IPS-20b (cell line): ENCODE data around the gene SEMA3A.

Experiments
- H3K27ac ChIP-seq: one replicate; pipeline ENCODE4 v1.5.1; 2013; ENCODE audit warnings: low read length
- H3K27me3 ChIP-seq: 2 replicates; pipeline ENCODE4 v1.6.1; 2013; ENCODE audit warnings: mild to moderate bottlenecking, low read length, inconsistent platforms; ENCODE audit not compliant: insufficient read depth
- H3K36me3 ChIP-seq: 2 replicates; pipeline ENCODE4 v1.6.1; 2013; ENCODE audit warnings: low read depth, mild to moderate bottlenecking, inconsistent platforms, low read length, moderate library complexity; ENCODE audit not compliant: insufficient read depth
- H3K4me1 ChIP-seq: 2 replicates; pipeline ENCODE4 v1.6.1; 2013; ENCODE audit warnings: mild to moderate bottlenecking, control low read depth, inconsistent platforms, low read length, moderate library complexity; ENCODE audit not compliant: insufficient read depth
- H3K4me3 ChIP-seq: 2 replicates; pipeline ENCODE4 v1.5.1; 2013; ENCODE audit warnings: mild to moderate bottlenecking, low read length, inconsistent platforms
- H3K9ac ChIP-seq: 2 replicates; pipeline ENCODE4 v1.6.1; 2013; ENCODE audit warnings: low read depth, mild to moderate bottlenecking, inconsistent platforms, low read length, moderate library complexity
- H3K9me3 ChIP-seq: 2 replicates; pipeline ENCODE4 v1.6.1; 2013; ENCODE audit warnings: mild to moderate bottlenecking, low read depth, low read length, inconsistent platforms; ENCODE audit not compliant: insufficient read depth

Gene SEMA3A

DNA sequence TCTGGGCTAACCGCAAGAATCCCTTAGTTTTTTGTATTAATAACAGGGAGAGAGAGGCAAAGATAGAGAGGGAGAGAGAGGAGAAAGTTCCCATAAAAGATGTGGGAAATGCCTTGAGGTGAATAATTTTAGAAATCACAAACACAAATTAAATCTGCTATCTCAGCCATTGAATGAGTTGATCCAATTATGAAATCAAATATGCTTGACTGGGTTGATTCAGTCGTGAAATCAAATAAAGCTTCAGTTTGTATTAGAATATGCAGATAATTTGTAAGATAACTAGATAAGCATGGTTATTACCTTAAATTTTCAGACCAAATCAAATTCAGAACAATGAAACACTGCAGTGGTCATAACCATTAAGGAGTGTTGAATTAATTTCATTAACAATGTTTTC lies 68.9 kb downstream of the SEMA3A start:
- H3K4me1 ChIP-seq: peaks cover 14% of the 10 kb centered on the region
- H3K27ac ChIP-seq: no peak overlapping the region
- H3K9ac ChIP-seq: no peak overlapping the region
- H3K9me3 ChIP-seq: no peaks in the 10 kb centered on the region
- no peak overlapping the region for H3K4me3 ChIP-seq
- H3K36me3 ChIP-seq: no peaks in the 10 kb centered on the region
- H3K27me3 ChIP-seq: no peaks in the 10 kb centered on the region

DNA sequence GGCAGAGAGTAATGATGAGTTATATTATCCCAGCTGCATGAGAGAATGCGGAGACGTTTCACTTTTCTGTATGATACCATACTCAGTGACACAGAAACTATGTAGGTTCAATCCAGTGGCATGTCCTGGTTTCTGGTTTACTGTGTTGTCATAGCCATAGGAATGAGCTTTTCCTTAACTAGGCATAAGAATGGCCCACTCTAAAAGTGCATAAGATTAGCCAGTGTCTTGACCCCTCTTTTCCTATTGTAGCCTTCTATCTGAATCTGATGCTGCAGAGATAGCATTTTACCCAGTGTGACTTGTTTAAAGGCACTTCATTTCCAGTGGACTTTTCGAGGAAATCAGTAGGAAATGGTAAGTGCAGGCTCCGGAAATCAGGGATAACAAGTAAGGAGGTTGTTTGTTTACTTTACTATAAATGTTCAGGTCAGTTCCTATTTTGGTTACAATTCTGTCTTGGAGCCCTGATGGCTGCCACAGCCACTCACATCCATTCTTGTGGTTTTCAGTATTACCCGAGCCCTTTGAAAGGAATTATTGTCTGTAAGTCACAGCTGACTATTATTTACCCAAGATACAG lies 70.5 kb downstream of the SEMA3A start:
- Histone ChIP-seq H3K27me3 (no peaks in the 10 kb centered on the region), H3K9ac (no peak overlapping the region), H3K9me3 (no peaks in the 10 kb centered on the region), H3K27ac (peak overlapping the region; percentile 30), H3K4me1 (peaks cover 14% of the 10 kb centered on the region), H3K36me3 (no peaks in the 10 kb centered on the region), H3K4me3 (no peak overlapping the region)

DNA sequence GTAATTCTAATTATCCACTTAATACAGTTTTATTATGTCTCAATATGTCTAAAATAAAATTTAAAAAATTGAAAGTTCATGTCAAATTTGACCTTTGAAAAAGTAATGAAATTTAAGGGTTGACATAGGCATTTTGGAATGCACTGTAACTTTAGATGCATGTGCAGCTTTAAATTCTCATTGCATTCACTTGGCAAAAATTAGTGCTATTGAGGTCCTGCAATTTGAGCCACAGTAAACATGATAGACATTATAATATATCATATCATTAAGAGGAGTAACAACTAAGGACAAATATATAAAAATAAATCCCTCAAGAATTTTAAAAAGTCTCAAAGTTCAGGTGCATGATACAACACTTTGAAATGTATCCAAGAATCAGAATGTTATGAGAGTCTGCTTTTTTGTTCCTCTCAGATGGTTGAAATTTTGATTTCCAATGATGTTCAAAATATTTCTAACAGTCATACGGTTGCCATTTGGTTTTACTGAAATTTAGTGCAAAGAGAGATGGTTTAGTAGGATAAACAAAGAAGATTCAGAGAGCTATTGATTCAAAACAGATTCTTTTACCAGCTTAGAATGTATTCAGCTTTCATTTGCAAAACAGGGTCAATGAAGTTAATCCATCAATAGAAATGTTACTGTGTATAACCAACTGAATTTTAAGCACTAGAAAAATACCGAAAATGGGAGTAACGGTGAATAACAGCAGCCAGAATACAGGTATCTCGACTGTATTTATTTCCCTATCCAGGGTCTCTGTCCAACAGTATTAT lies 71.8 kb downstream of the SEMA3A start:
- no peak overlapping the region for H3K4me3 ChIP-seq
- no peaks in the 10 kb centered on the region for H3K9me3 ChIP-seq
- no peaks in the 10 kb centered on the region for H3K36me3 ChIP-seq
- peaks cover 14% of the 10 kb centered on the region for H3K4me1 ChIP-seq
- no peaks in the 10 kb centered on the region for H3K27me3 ChIP-seq
- no peak overlapping the region for H3K9ac ChIP-seq
- no peak overlapping the region for H3K27ac ChIP-seq

DNA sequence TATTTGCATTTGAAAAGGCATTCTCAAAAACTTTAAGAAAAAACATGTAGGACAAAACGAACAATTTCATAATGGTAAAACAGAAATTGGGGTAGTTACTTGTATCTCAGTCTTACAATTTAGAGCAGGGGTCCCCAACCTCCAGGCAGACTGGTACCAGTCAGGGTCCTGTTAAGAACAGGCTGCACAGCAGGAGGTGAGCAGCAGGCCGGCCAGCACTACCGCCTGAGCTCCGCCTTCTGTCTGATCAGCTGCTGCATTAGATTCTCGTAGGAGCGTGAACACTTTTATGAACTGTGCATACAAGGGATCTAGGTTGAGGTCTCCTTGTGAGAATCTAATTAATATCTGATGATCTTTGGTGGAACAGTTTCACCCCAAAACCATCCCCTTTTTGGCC lies 77.3 kb downstream of the SEMA3A start:
- Histone ChIP-seq H3K4me3 (no peak overlapping the region), H3K27ac (no peak overlapping the region), H3K9ac (no peak overlapping the region), H3K9me3 (no peaks in the 10 kb centered on the region), H3K27me3 (no peaks in the 10 kb centered on the region), H3K36me3 (no peaks in the 10 kb centered on the region), H3K4me1 (peaks cover 9% of the 10 kb centered on the region)

DNA sequence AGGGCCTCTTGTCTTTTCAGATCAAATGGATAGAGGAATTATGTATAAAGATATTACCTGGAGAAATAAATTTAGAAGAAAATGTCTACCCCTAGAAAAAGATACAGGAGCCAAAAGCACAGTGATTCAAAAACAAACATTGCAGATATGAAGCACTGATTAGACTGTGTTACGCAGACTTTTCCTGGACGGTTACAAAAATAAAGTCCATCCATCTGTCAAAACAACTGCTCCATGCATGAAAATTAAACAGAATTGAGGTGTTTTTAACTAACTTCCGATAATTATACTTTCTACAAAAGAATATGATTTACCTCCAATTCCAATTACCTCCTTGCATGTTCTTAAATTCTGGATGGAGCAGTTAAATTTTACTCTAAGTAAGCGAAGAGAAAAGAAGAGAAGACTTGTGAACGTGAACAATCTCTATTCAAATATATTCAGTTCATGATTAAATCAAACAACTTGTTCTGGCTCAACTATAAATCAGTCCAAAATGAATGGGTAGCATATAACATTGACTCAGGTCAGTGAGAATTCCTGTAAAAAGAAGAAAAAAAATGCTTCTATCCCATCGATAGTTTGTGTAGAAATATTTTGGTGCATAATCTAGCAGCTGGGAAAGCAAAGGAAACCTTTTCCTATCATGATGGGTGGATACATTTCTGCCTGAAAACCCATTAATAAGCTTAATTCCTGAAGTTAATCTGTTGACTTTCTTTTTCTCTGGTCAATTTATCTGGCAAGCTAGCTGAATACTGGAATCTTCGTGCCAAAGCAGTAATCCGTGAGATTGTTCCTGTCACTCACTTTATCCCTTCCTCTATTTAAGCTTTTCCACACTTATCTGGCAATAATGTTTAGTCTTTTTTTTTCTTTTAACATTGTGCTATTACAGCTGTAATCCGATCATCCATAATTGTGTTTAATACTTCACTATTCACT lies 80.4 kb downstream of the SEMA3A start:
- Histone ChIP-seq H3K27me3 (no peaks in the 10 kb centered on the region), H3K4me1 (peaks cover 30% of the 10 kb centered on the region), H3K9ac (no peak overlapping the region), H3K9me3 (no peaks in the 10 kb centered on the region), H3K4me3 (no peak overlapping the region), H3K36me3 (no peaks in the 10 kb centered on the region), H3K27ac (no peak overlapping the region)

DNA sequence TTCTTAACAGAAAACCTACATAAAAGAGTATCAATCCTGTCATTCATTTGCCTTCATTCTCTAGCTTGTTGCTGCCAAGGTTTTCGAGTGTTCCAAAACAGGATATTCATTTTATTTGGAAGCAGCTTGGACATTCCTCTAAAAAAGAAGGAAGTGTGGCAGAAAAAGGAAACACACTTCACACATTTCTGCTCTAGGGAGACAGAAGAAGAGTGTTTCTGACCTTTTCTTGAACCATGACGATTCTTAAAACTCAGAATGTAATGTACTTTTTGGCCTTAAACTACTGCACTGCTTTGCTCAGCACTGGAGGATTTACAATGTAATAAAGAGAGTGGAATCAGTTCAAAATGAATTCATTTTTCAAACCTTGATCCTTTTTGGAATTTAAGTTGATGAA lies 81.3 kb downstream of the SEMA3A start:
- Histone ChIP-seq H3K4me3 (no peak overlapping the region), H3K9me3 (no peaks in the 10 kb centered on the region), H3K27ac (no peak overlapping the region), H3K4me1 (peaks cover 32% of the 10 kb centered on the region), H3K36me3 (no peaks in the 10 kb centered on the region), H3K9ac (no peak overlapping the region), H3K27me3 (no peaks in the 10 kb centered on the region)

DNA sequence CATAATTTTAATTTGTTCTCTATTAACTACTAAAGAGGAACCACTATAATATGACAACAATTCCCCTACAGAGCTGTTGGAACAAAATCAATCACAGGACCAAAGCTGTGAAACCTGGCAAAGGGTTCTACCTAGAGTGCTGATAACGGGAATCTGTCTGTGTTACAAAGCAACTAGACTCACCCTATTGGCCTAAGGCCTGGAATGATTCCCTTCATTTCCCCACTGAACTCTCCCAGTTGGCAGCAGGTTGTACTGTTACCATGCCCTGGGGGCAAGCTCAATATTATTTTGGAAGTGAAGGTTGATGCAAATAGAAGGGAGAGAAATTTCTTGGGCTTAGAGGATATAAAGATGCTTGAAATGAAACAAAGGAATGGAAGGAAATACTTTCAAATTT lies 81.8 kb downstream of the SEMA3A start:
- Histone ChIP-seq H3K27ac (no peak overlapping the region), H3K9ac (no peak overlapping the region), H3K4me1 (peaks cover 37% of the 10 kb centered on the region), H3K4me3 (no peak overlapping the region), H3K27me3 (no peaks in the 10 kb centered on the region), H3K36me3 (no peaks in the 10 kb centered on the region), H3K9me3 (no peaks in the 10 kb centered on the region)

DNA sequence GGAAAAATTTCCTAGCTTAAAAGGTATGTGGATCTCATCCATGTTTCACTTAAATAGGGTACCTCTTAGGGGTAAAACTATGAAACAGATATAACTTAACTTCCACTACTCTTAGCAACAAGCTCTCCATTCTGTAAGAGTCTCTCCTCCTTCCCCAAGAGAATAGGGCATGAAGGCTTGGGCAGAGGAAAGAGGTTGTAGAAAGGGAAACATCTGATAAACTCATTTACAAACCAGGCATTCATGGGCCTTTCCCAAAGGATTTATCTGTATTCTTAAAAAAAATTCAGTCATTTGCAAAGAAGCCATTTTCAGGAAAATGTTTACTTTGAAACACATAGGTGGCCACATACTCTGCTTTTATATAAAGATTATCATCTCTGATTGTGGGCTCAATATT lies 82.7 kb downstream of the SEMA3A start:
- H3K9me3 ChIP-seq: no peaks in the 10 kb centered on the region

DNA sequence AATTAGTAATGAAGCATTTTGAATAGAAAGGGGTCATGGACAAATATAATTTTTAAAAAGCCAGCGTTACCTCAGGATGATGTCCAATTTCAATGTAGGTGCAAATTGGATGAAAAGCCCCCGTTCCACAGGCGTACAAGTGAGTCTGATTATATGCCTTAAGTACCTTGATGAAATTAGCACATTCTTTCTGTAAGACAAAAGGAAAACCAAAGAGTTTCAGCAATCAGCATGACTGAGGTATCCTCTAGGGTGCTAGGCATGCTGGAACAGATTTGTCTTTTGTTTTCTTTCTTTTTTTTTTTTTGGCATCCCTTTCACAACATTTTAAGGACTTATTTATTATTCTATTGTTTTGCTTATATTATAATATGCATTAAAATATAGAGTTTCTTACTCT lies 84.2 kb downstream of the SEMA3A start:
- peaks cover 50% of the 10 kb centered on the region for H3K4me1 ChIP-seq
- no peaks in the 10 kb centered on the region for H3K27me3 ChIP-seq
- no peak overlapping the region for H3K9ac ChIP-seq
- H3K36me3 ChIP-seq: no peaks in the 10 kb centered on the region
- peak overlapping the region; percentile 12; the same call in 1 of the 2 replicates for H3K4me3 ChIP-seq
- no peaks in the 10 kb centered on the region for H3K9me3 ChIP-seq
- H3K27ac ChIP-seq: no peak overlapping the region

More for the DNA sequence above, 82.7 kb downstream of the SEMA3A start:
- H3K4me3 ChIP-seq: no peak overlapping the region
- no peak overlapping the region for H3K9ac ChIP-seq
- peaks cover 45% of the 10 kb centered on the region for H3K4me1 ChIP-seq
- H3K27ac ChIP-seq: no peak overlapping the region
- no peaks in the 10 kb centered on the region for H3K27me3 ChIP-seq
- no peaks in the 10 kb centered on the region for H3K36me3 ChIP-seq

DNA sequence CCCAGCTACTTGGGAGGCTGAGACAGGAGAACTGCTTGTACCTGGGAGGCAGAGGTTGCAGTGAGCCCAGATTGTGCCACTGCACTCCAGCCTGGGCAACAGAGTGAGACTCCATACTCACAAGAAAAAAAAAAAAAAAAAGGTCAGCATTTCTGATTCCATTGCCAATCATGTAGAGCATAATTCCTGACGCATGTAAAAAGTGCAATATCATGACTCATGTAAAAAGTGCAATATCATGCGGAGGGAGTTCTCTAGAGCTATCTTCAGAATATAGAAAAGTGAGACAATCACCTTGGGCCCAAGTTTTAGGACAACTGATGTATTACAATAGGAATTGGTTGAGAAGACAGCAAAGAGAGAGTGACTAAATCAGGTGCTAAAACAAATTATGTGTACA lies 85.8 kb downstream of the SEMA3A start:
- Histone ChIP-seq H3K27me3 (no peaks in the 10 kb centered on the region), H3K9me3 (no peaks in the 10 kb centered on the region), H3K4me1 (peaks cover 52% of the 10 kb centered on the region), H3K27ac (peak overlapping the region; percentile 21), H3K4me3 (no peak overlapping the region), H3K36me3 (no peaks in the 10 kb centered on the region), H3K9ac (no peak overlapping the region; the same call in 1 of the 2 replicates)

DNA sequence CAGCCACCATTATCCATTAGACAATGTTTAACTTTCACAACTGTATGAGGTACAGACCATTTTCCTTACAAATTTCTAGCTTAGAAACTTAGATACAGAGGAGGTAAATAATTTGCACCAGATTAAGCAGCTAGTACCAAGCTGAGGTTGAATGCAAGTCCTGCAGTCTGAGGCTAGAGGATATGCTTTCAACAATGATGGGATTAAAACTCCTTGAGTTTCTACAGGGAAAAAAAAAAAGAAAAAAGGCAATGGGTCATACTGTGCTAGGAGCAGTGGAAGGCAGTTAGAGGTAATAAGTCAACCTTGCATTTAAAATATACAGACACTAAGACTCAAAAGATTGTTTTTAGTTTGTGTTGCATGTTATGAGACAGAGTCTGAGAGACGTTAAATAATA lies 86.5 kb downstream of the SEMA3A start:
- H3K4me1 ChIP-seq: peaks cover 48% of the 10 kb centered on the region
- H3K4me3 ChIP-seq: no peak overlapping the region
- H3K9me3 ChIP-seq: no peaks in the 10 kb centered on the region

More for the DNA sequence above, 86.5 kb downstream of the SEMA3A start:
- Histone ChIP-seq H3K27ac (peak overlapping the region; percentile 21), H3K9ac (no peak overlapping the region; the same call in 1 of the 2 replicates), H3K27me3 (no peaks in the 10 kb centered on the region), H3K36me3 (no peaks in the 10 kb centered on the region)
